HG03108 (cell line): ENCODE measurements around the gene HOXA9.

Experiments
- ATAC-seq: cut with Tn5 transposase; IDR thresholded peaks from one replicate; pipeline ENCODE4 v1.9.1; 2021; ENCODE audit warnings: moderate library complexity; ENCODE audit not compliant: unreplicated experiment

HOXA9 gene

GRCh38 chr7:27166531-27167505, 1.5 kb upstream of the HOXA9 start:
- ATAC-seq: no peak

GRCh38 chr7:27165996-27166530, 726 bp upstream of the HOXA9 start:
- ATAC-seq: no peak

GRCh38 chr7:27164367-27165088, 809 bp downstream of the HOXA9 start:
- ATAC-seq: no peak

- ATAC-seq: no peak
These were observed 1.3 kb downstream of the HOXA9 start for GRCh38 chr7:27164045-27164366.

GRCh38 chr7:27163288-27164044, 1.9 kb downstream of the HOXA9 start:
- no peak for ATAC-seq

- ATAC-seq: no peak
These were observed 2.6 kb downstream of the HOXA9 start for GRCh38 chr7:27162561-27163287.

- ATAC-seq: no peak
These were observed 3.4 kb downstream of the HOXA9 start for GRCh38 chr7:27161721-27162560.

- ATAC-seq: no peak
These were observed 4.1 kb downstream of the HOXA9 start for GRCh38 chr7:27161214-27161720.

GRCh38 chr7:27160546-27161213, 4.7 kb downstream of the HOXA9 start:
- ATAC-seq: peak; percentile 47

GRCh38 chr7:27160145-27160545, 5.2 kb downstream of the HOXA9 start:
- no peak for ATAC-seq

- ATAC-seq: no peak
These were observed 5.8 kb downstream of the HOXA9 start for GRCh38 chr7:27159266-27160144.

- ATAC-seq: no peak
These were observed 6.7 kb downstream of the HOXA9 start for GRCh38 chr7:27158436-27159265.

- ATAC-seq: no peak
These were observed 7.5 kb downstream of the HOXA9 start for GRCh38 chr7:27157702-27158431.

GRCh38 chr7:27156916-27157701, 8.2 kb downstream of the HOXA9 start:
- ATAC-seq: no peak

- no peak for ATAC-seq
These were observed 8.8 kb downstream of the HOXA9 start, which contains the start of gene HOXA7 for GRCh38 chr7:27156508-27156898. Gene HOXA7, minus strand, starts transcription at chr7:27156675. Its CDS starts 130 bp downstream, at chr7:27156545.
